HG03039 (cell line): ENCODE data around the gene TCEANC.

Experiments
- ATAC-seq: cut with Tn5 transposase; IDR thresholded peaks from one replicate; pipeline ENCODE4 v1.9.1; 2021; ENCODE audit warnings: mild to moderate bottlenecking, moderate library complexity; ENCODE audit not compliant: unreplicated experiment

Gene TCEANC

GRCh38 chrX:13689741-13690211 lies 36.8 kb downstream of the TCEANC start:
- no peak for ATAC-seq

- ATAC-seq: no peak
Measured at GRCh38 chrX:13690836-13691235, 37.9 kb downstream of the TCEANC start.

DNA sequence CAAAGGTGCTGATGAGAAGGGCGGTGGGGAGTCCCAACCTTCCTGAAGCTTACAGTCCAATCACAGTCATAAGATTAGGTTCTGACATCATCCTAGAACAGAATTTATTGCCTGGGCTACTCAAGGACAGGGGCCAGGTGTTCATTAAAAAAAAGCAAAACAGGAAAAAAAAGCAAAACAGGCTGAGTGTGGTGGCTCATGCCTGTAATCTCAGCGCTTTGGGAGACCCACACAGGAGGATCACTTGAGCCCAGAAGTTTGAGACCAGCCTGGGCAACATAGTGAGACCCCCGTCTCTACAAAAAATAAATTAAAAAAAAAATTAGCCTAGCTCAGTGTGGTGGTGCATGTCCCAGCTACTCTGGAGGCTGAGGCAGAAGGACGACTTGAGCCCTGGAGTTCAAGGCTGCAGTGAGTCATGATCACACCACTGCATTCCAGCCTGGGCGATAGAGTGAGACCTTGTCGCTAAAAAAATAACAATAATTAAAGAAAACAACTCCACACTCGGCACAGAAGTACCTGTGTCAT lies 39.0 kb downstream of the TCEANC start:
- ATAC-seq: no peak

GRCh38 chrX:13692771-13693231 lies 39.9 kb downstream of the TCEANC start:
- no peak for ATAC-seq

DNA sequence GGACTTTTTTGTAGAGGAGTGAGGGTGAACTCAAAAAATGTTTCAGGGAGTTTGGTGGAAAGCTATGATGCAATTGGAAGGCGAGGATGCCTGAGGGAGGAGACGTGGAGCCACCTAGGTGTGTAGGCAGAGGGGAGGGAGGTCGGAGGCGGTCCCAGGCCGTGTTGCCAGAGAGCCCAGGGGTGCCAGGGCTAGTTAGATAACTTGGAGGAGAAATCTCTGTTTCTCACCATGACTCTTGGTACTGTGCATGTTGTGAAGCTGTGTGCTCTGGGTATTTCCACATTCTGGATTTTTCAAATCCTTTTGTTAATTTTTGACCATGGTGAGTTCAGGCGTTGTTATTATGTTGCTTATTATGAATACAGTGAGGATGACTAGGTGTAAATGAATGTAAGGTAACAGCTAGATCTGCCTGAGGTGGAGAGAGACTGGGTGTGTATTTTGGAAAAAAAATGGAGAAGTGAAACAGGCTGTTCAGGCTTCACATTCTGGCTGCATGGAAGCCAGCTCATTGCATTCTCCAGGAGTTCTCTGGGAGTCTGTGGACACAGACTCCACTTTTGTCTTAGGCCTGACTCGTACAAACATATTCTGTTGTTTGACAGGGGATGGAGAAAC lies 40.5 kb downstream of the TCEANC start:
- ATAC-seq: no peak

- no peak for ATAC-seq
Measured at GRCh38 chrX:13694359-13694758, 41.4 kb downstream of the TCEANC start.

- no peak for ATAC-seq
Measured at GRCh38 chrX:13694983-13695382, 42.0 kb downstream of the TCEANC start.

DNA sequence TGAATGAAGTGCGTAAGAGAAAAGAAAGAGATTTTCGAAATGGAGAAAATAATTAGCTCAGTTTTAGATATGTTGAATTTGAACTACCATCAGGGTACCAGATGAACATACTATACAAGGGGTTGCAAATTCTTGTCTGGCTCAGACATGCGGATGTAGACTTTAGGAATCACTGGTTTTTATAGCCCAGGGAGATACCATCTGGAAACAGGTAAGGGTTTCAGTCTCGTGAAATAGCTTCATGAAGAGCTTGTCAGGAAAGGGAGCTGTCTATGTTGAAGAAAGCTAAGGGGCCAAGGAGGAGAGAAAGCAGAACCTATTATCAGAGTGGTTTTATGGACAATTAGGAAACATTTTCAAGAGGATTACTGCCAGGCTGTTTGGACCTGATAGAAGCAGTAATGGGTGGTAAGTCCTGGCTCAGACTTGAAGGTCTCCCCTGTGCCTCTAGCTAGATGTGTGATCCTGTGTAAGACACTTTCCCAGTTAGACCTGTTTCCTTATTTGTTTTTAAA lies 42.7 kb downstream of the TCEANC start:
- no peak for ATAC-seq

DNA sequence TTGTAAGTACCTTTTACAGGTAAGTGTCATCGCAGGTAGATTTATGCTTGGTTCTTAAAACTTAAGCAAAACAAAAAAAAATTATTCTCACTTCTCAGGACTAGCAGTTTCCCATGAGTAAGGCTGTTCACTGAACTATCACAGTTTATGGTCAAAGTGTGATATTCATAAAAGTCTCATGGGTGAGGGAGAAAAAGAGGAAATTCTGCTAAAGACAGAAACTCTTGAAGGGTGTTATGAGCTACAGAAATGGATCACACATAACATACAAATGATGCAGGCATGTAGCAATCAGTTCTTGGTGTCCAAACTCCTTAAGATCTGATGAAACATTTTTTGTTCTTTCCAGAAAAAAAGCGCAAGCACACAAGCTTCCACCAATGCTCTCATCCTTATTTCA lies 44.5 kb downstream of the TCEANC start:
- ATAC-seq: no peak

- no peak for ATAC-seq
Measured at GRCh38 chrX:13697976-13698375, 45.0 kb downstream of the TCEANC start.

DNA sequence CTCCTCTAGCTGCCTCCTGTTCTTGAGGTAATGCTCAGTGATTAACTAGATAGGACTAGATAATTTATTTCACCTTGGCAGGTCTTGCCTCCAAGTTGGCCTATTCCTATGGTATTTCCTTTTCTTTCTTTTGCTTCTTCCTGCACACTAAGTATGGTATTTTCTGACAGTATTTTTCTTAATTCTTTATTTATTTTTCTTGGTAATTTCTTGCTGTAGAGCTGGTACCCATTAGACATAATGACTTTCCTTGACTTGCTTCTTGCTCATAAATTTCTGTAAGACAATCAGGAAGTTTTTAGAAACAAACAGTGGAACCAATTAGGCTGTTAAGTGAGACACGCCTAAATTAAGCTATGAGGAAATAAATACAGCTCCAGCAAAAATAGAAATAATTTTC lies 45.5 kb downstream of the TCEANC start:
- no peak for ATAC-seq

DNA sequence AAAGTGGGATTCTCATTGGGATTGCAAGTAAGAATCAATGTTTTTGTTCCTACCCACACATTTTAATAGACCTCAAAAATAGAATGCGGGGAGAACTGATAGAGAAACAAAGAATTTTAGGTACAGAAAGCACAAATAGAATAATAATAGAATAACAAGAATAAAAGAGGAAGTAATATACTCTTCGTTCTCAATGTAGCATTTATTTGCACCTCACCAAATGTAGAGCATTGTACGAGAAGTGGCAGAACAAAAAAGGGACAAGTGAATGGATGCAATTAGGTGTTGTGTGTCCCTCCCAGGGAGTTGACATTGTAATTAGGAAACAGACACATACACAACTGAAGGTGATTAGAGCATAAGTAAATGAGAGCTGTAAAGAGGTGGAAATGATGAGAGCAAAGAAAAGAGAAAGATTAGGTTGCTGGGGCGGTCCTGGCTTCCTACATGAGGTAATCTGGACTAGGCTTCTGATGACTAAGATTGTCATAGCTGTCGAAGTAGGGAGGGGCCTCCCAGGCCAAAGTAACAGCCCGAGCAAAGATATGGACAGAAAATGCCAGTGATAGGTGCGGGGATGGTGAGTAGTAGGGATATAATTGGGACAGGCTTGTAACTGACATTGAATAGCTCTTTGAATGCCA lies 46.4 kb downstream of the TCEANC start:
- ATAC-seq: no peak

DNA sequence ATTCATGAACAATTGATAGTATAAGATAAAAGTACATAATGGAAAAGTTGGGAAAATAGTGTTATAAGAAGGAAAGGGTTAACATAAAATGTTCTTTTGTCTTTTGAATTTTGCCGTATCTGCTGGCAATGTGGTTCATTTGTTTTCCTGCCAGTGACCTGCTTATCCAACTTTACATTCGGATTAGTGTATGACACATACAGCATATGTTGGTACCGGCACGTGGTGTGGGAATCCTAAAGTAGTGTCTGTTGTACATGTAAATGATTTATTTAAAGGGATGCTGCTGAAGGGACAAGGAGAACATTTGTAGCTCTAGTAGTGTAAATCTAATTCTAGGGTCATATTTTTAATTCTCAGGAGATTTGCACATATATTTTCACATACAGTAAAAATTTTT lies 47.4 kb downstream of the TCEANC start:
- no peak for ATAC-seq

- no peak for ATAC-seq
Measured at GRCh38 chrX:13702111-13702789, 49.3 kb downstream of the TCEANC start.

DNA sequence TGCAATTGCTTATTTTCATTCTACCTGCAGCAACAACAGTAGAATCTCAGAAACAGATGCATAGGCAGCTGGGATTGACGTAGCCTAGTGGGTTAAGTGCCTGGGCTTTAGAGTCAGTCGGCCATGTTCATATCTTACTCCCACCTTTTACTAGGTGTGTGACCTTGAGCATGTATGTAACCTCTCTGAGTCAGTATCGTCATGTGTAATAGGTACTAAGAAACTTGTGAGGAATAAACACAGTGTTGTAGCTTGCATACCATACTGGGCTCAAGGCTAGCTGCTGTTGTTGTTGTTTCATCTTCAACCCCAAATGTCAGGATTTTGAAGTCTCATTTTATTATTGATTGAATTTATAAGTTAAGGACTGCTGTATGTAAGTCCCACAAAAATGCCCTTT lies 50.2 kb downstream of the TCEANC start:
- no peak for ATAC-seq

DNA sequence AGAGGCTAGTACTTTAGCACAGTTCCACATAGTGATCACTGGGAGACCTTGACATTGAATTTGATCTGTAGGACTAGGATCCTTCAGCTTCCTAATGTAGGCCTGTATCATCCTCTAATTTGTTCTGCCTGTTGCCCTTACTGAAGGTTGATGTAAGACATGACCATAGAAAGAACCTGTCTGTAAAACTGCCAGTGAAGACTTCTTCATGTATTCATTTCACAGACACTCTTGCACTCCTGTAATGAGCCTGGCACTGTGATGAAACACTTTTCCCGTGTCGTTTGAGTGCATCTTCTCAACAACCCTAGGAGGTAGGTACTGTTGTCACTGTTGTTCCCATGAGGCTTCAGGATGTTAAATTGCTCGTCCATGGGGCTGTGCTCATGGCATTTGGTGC lies 50.6 kb downstream of the TCEANC start:
- ATAC-seq: no peak

- no peak for ATAC-seq
Measured at GRCh38 chrX:13711141-13711540, 58.2 kb downstream of the TCEANC start.
